Ascending aorta (tissue), 2 donors: ENCODE results near the gene OGFOD1. TPM values are rescaled to one million over a fixed set of nuclear protein-coding genes. Genes with fewer than 3 reads are reported as not detected.
A peak's percentile ranks its signal among the peaks of the same experiment; 100 is the strongest.

Source experiments
- DNase-seq, 2 donors: peaks; one replicate each; pipeline ENCODE4 v3.0.0-alpha.2; 2019; ENCODE audit warnings: low spot score in 2 of 2
- H3K27ac ChIP-seq, 2 donors: fragments of 200-600 bp; sonication (generic); one replicate each; pipeline ENCODE4 v1.5.1; 2016 to 2017; ENCODE audit warnings: mild to moderate bottlenecking in 1 of 2
- H3K27me3 ChIP-seq: fragments of 200-600 bp; sonication (generic); one replicate; pipeline ENCODE4 v1.5.1; 2017
- H3K36me3 ChIP-seq, 2 donors: fragments of 200-600 bp; sonication (generic); one replicate each; pipeline ENCODE4 v1.5.1; 2016
- H3K4me1 ChIP-seq, 2 donors: fragments of 200-600 bp; sonication (generic); one replicate each; pipeline ENCODE4 v1.5.1; 2016 to 2017; ENCODE audit warnings: mild to moderate bottlenecking in 1 of 2
- H3K4me3 ChIP-seq, 2 donors: fragments of 200-600 bp; sonication (generic); one replicate each; pipeline ENCODE4 v1.5.1; 2016 to 2017; ENCODE audit warnings: mild to moderate bottlenecking in 1 of 2
- H3K9me3 ChIP-seq, 2 donors: fragments of 200-600 bp; sonication (generic); one replicate each; pipeline ENCODE4 v1.5.1; 2016
- CTCF ChIP-seq, 3 experiments: fragments of 200-600 bp in 2 of 3; fragments of 450-650 bp in 1 of 3; sonication (generic) in 2 of 3; IDR thresholded peaks; one replicate each; pipeline ENCODE4 v1.5.1; 2016 to 2019; ENCODE audit warnings: antibody characterized with exemption in 3 of 3, mild to moderate bottlenecking in 1 of 3, moderate library complexity in 1 of 3
- intact Hi-C: fragments of 100-400 bp; cut with DNase I; formaldehyde crosslinking; loops from one replicate; pipeline ENCODE4 v1.15.1; 2023
- total RNA-seq: library from RNA; depleted of rRNA; stranded (reverse); fragments of >200 nt; gene quantifications from one replicate; pipeline ENCODE4 v1.1.0, GENCODE V29; 2016

OGFOD1 gene
- total RNA-seq, 1 donor from 2014 or later: 21.9 TPM

- no peaks in the 10 kb centered on the region for H3K9me3 ChIP-seq
- H3K27me3 ChIP-seq: no peaks in the 10 kb centered on the region
- H3K4me3 ChIP-seq: peak overlapping the region; percentile 86 to 90
- intact Hi-C loops: loop anchor here (2.0 to 5.0 kb wide), 2 partner anchors 26 to 157 kb away; partner anchors contain the start of genes AMFR and MT2A
- H3K4me1 ChIP-seq: peaks cover 23 to 26% of the 10 kb centered on the region in 2 donors
- TF ChIP-seq CTCF (IDR thresholded peaks at IDR 0.05): no peak
- peak overlapping the region; percentile 84 to 92 for H3K27ac ChIP-seq
- DNase-seq: no peak
- H3K36me3 ChIP-seq: peaks cover 17 to 32% of the 10 kb centered on the region in 2 donors
Measured at GRCh38 chr16:56450275-56450985, 924 bp upstream of the OGFOD1 start.

- peaks cover 23 to 26% of the 10 kb centered on the region in 2 donors for H3K4me1 ChIP-seq
- peaks cover 29 to 39% of the 10 kb centered on the region in 2 donors for H3K36me3 ChIP-seq
- H3K4me3 ChIP-seq: peak overlapping the region; percentile 86 to 90
- no peaks in the 10 kb centered on the region for H3K27me3 ChIP-seq
- no peaks in the 10 kb centered on the region for H3K9me3 ChIP-seq
- peak overlapping the region; percentile 84 to 92 for H3K27ac ChIP-seq
- no peak for TF ChIP-seq CTCF (IDR thresholded peaks at IDR 0.05)
- intact Hi-C loops: loop anchor here (2.0 to 5.0 kb wide), 2 partner anchors 27 to 155 kb away; partner anchors contain the start of genes AMFR and MT2A
- peak in 1 of 2 donors; percentile 81 for DNase-seq
Measured at GRCh38 chr16:56451753-56452689, 667 bp downstream of the OGFOD1 start.

GRCh38 chr16:56457927-56458470 lies 6.6 kb downstream of the OGFOD1 start:
- DNase-seq: no peak
- TF ChIP-seq CTCF (IDR thresholded peaks at IDR 0.05): no peak
- no peaks in the 10 kb centered on the region for H3K9me3 ChIP-seq
- intact Hi-C loops: no loop called here
- peaks cover 0 to 4% of the 10 kb centered on the region in 2 donors for H3K4me1 ChIP-seq
- no peak overlapping the region for H3K27ac ChIP-seq
- H3K27me3 ChIP-seq: no peaks in the 10 kb centered on the region
- no peak overlapping the region for H3K4me3 ChIP-seq
- H3K36me3 ChIP-seq: peaks cover 64 to 69% of the 10 kb centered on the region in 2 donors

GRCh38 chr16:56460101-56460500 lies 8.7 kb downstream of the OGFOD1 start:
- Histone ChIP-seq H3K36me3 (peaks cover 65% of the 10 kb centered on the region in 2 donors), H3K4me1 (no peaks in the 10 kb centered on the region), H3K27ac (no peak overlapping the region), H3K4me3 (no peak overlapping the region), H3K9me3 (no peaks in the 10 kb centered on the region), H3K27me3 (no peaks in the 10 kb centered on the region)
- TF ChIP-seq CTCF (IDR thresholded peaks at IDR 0.05): no peak
- intact Hi-C loops: no loop called here
- DNase-seq: no peak

- DNase-seq: no peak
- Histone ChIP-seq H3K27me3 (no peaks in the 10 kb centered on the region), H3K9me3 (no peaks in the 10 kb centered on the region), H3K27ac (no peak overlapping the region), H3K36me3 (peaks cover 66 to 68% of the 10 kb centered on the region in 2 donors), H3K4me1 (no peaks in the 10 kb centered on the region), H3K4me3 (no peak overlapping the region)
- no peak for TF ChIP-seq CTCF (IDR thresholded peaks at IDR 0.05)
- intact Hi-C loops: no loop called here
Measured at GRCh38 chr16:56462064-56462796, 10.9 kb downstream of the OGFOD1 start.
